Activated T-cell treated with anti-CD3 and anti-CD28 coated beads, Interleukin-2, amount 50 U/mL, for 24 hours (primary cell): Measurements from ENCODE around the gene DCN.
"Not testable (repeated sequence)": the region's sequence is repeated elsewhere in the genome, so short reads cannot be mapped to it uniquely, and the experiment has no call there.

Experiments used
- DNase-seq: peaks from one replicate; pipeline ENCODE4 v3.0.0-alpha.2; 2020
- H3K27ac Mint-ChIP-seq: 2 replicates; pipeline ENCODE4 v1.8.0; 2020; ENCODE audit warnings: mild to moderate bottlenecking, mixed read lengths
- H3K27me3 Mint-ChIP-seq: 2 replicates; pipeline ENCODE4 v1.8.0; 2020; ENCODE audit warnings: mixed read lengths
- H3K36me3 Mint-ChIP-seq: 2 replicates; pipeline ENCODE4 v1.8.0; 2020; ENCODE audit warnings: low read depth, mixed read lengths
- H3K4me1 Mint-ChIP-seq: 2 replicates; pipeline ENCODE4 v1.8.0; 2020; ENCODE audit warnings: low read depth, mixed read lengths
- H3K4me3 Mint-ChIP-seq: 2 replicates; pipeline ENCODE4 v1.8.0; 2020; ENCODE audit warnings: mild to moderate bottlenecking, moderate library complexity, mixed read lengths
- H3K9me3 Mint-ChIP-seq: 2 replicates; pipeline ENCODE4 v1.8.0; 2020; ENCODE audit warnings: mixed read lengths

The DCN gene

GRCh38 chr12:91182636-91183455 is at the start of gene DCN:
DCN (minus strand) TSS chr12:91182817; CDS start chr12:91178552, 4,265 bp downstream.
- H3K27ac Mint-ChIP-seq, result no peak within 1 kb of the TSS
- DNase-seq, result no peak
- H3K9me3 Mint-ChIP-seq, result no peaks in the 10 kb centered on the region
- H3K4me3 Mint-ChIP-seq, result no peak within 1 kb of the TSS
- H3K27me3 Mint-ChIP-seq, result no peaks in the 10 kb centered on the region
- H3K4me1 Mint-ChIP-seq, result no peaks in the 10 kb centered on the region
- no peaks in the 10 kb centered on the region for H3K36me3 Mint-ChIP-seq

- no peak overlapping the region for H3K27ac Mint-ChIP-seq
- peaks cover 7% of the 10 kb centered on the region for H3K27me3 Mint-ChIP-seq
- no peaks in the 10 kb centered on the region for H3K4me1 Mint-ChIP-seq
- H3K4me3 Mint-ChIP-seq, result no peak overlapping the region
- no peaks in the 10 kb centered on the region for H3K9me3 Mint-ChIP-seq
- H3K36me3 Mint-ChIP-seq, result no peaks in the 10 kb centered on the region
- DNase-seq, result no peak
These were observed 48.2 kb upstream of the DCN start for GRCh38 chr12:91230841-91231240.

GRCh38 chr12:91226951-91227350 is 44.3 kb upstream of the DCN start:
- H3K4me3 Mint-ChIP-seq, result no peak overlapping the region
- H3K9me3 Mint-ChIP-seq, result no peaks in the 10 kb centered on the region
- peaks cover 9% of the 10 kb centered on the region for H3K27me3 Mint-ChIP-seq
- H3K36me3 Mint-ChIP-seq, result no peaks in the 10 kb centered on the region
- H3K27ac Mint-ChIP-seq, result no peak overlapping the region
- no peak for DNase-seq
- no peaks in the 10 kb centered on the region for H3K4me1 Mint-ChIP-seq

GRCh38 chr12:91225316-91225715 is 42.7 kb upstream of the DCN start:
- Mint-ChIP-seq H3K27me3 (peaks cover 9% of the 10 kb centered on the region), H3K27ac (no peak overlapping the region), H3K36me3 (no peaks in the 10 kb centered on the region), H3K4me3 (no peak overlapping the region), H3K9me3 (no peaks in the 10 kb centered on the region), H3K4me1 (no peaks in the 10 kb centered on the region)
- no peak for DNase-seq

- no peak overlapping the region for H3K4me3 Mint-ChIP-seq
- no peaks in the 10 kb centered on the region for H3K36me3 Mint-ChIP-seq
- peaks cover 9% of the 10 kb centered on the region for H3K27me3 Mint-ChIP-seq
- H3K4me1 Mint-ChIP-seq, result no peaks in the 10 kb centered on the region
- H3K9me3 Mint-ChIP-seq, result no peaks in the 10 kb centered on the region
- no peak for DNase-seq
- H3K27ac Mint-ChIP-seq, result no peak overlapping the region
These were observed 41.8 kb upstream of the DCN start for GRCh38 chr12:91224401-91224800.

GRCh38 chr12:91222746-91223145 is 40.1 kb upstream of the DCN start:
- H3K4me3 Mint-ChIP-seq, result no peak overlapping the region
- H3K9me3 Mint-ChIP-seq, result no peaks in the 10 kb centered on the region
- H3K27ac Mint-ChIP-seq, result no peak overlapping the region
- H3K36me3 Mint-ChIP-seq, result no peaks in the 10 kb centered on the region
- H3K27me3 Mint-ChIP-seq, result peaks cover 2% of the 10 kb centered on the region
- no peak for DNase-seq
- no peaks in the 10 kb centered on the region for H3K4me1 Mint-ChIP-seq

- Mint-ChIP-seq H3K27me3 (peaks cover 2% of the 10 kb centered on the region), H3K4me3 (no peak overlapping the region), H3K4me1 (no peaks in the 10 kb centered on the region), H3K9me3 (no peaks in the 10 kb centered on the region), H3K27ac (no peak overlapping the region), H3K36me3 (no peaks in the 10 kb centered on the region)
- no peak for DNase-seq
These were observed 37.3 kb upstream of the DCN start for GRCh38 chr12:91219919-91220318.

GRCh38 chr12:91219511-91219910 is 36.9 kb upstream of the DCN start:
- Mint-ChIP-seq H3K4me3 (no peak overlapping the region), H3K27me3 (peaks cover 2% of the 10 kb centered on the region), H3K27ac (no peak overlapping the region), H3K9me3 (no peaks in the 10 kb centered on the region), H3K36me3 (no peaks in the 10 kb centered on the region), H3K4me1 (no peaks in the 10 kb centered on the region)
- no peak for DNase-seq

GRCh38 chr12:91216871-91217270 is 34.3 kb upstream of the DCN start:
- DNase-seq, result no peak
- peaks cover 4% of the 10 kb centered on the region for H3K9me3 Mint-ChIP-seq
- no peak overlapping the region for H3K4me3 Mint-ChIP-seq
- H3K27ac Mint-ChIP-seq, result no peak overlapping the region
- no peaks in the 10 kb centered on the region for H3K4me1 Mint-ChIP-seq
- H3K36me3 Mint-ChIP-seq, result no peaks in the 10 kb centered on the region
- no peaks in the 10 kb centered on the region for H3K27me3 Mint-ChIP-seq

GRCh38 chr12:91215940-91216454 is 33.4 kb upstream of the DCN start:
- DNase-seq, result no peak
- peaks cover 4% of the 10 kb centered on the region for H3K9me3 Mint-ChIP-seq
- no peaks in the 10 kb centered on the region for H3K36me3 Mint-ChIP-seq
- H3K4me3 Mint-ChIP-seq, result no peak overlapping the region
- no peak overlapping the region for H3K27ac Mint-ChIP-seq
- H3K27me3 Mint-ChIP-seq, result no peaks in the 10 kb centered on the region
- no peaks in the 10 kb centered on the region for H3K4me1 Mint-ChIP-seq

GRCh38 chr12:91211866-91212265 is 29.2 kb upstream of the DCN start:
- no peak overlapping the region for H3K27ac Mint-ChIP-seq
- DNase-seq, result no peak
- no peaks in the 10 kb centered on the region for H3K36me3 Mint-ChIP-seq
- no peak overlapping the region for H3K4me3 Mint-ChIP-seq
- no peaks in the 10 kb centered on the region for H3K27me3 Mint-ChIP-seq
- H3K9me3 Mint-ChIP-seq, result peaks cover 6% of the 10 kb centered on the region
- H3K4me1 Mint-ChIP-seq, result no peaks in the 10 kb centered on the region

GRCh38 chr12:91210618-91211017 is 28.0 kb upstream of the DCN start:
- Mint-ChIP-seq H3K9me3 (peaks cover 6% of the 10 kb centered on the region), H3K4me1 (no peaks in the 10 kb centered on the region), H3K36me3 (no peaks in the 10 kb centered on the region), H3K4me3 (no peak overlapping the region), H3K27me3 (no peaks in the 10 kb centered on the region), H3K27ac (no peak overlapping the region)
- DNase-seq, result no peak

GRCh38 chr12:91210144-91210543 is 27.5 kb upstream of the DCN start:
- H3K36me3 Mint-ChIP-seq, result no peaks in the 10 kb centered on the region
- no peak for DNase-seq
- H3K27ac Mint-ChIP-seq, result no peak overlapping the region
- H3K4me3 Mint-ChIP-seq, result no peak overlapping the region
- H3K9me3 Mint-ChIP-seq, result peaks cover 6% of the 10 kb centered on the region
- H3K27me3 Mint-ChIP-seq, result no peaks in the 10 kb centered on the region
- H3K4me1 Mint-ChIP-seq, result no peaks in the 10 kb centered on the region

GRCh38 chr12:91207301-91207700 is 24.7 kb upstream of the DCN start:
- not testable (repeated sequence) for H3K27me3 Mint-ChIP-seq, H3K27ac Mint-ChIP-seq

GRCh38 chr12:91205811-91206210 is 23.2 kb upstream of the DCN start:
- no peak for DNase-seq
- Mint-ChIP-seq H3K27me3 (no peaks in the 10 kb centered on the region), H3K4me3 (no peak overlapping the region), H3K36me3 (no peaks in the 10 kb centered on the region), H3K4me1 (no peaks in the 10 kb centered on the region), H3K27ac (no peak overlapping the region), H3K9me3 (peaks cover 3% of the 10 kb centered on the region)

More at GRCh38 chr12:91207301-91207700, 24.7 kb upstream of the DCN start:
- H3K9me3 Mint-ChIP-seq, H3K36me3 Mint-ChIP-seq, H3K4me3 Mint-ChIP-seq, H3K4me1 Mint-ChIP-seq, DNase-seq: not testable (repeated sequence)
